HepG2 (cell line): ENCODE measurements around the gene SGCD. TPM values are rescaled to one million over a fixed set of nuclear protein-coding genes. Genes with fewer than 3 reads are reported as not detected.

Experiments used
- ATAC-seq: fragments of 200-7000 bp; cut with Tn5 transposase; 3 replicates; pipeline ENCODE4 v1.9.1; 2020; ENCODE audit warnings: mild to moderate bottlenecking, moderate library complexity
- BruUV-seq: library from RNA; stranded (reverse); fragments of 400-500 nt; replicated peaks from 2 replicates; lab custom pipeline; 2021; lab: Mats Ljungman, UMichigan
- CTCF ChIA-PET: fragments of 300-600 bp; formaldehyde crosslinking; extraction: SDS; loops from one replicate; lab custom pipeline; 2021; ENCODE audit warnings: low total read pairs, inconsistent platforms, low intra/inter-chr PET ratio; lab: Yijun Ruan, JAX
- POLR2A ChIA-PET: fragments of 350-600 bp; sonication (Branson Sonifier 250); formaldehyde crosslinking; loops from one replicate; lab custom pipeline; 2020; ENCODE audit warnings: antibody characterized with exemption, inconsistent platforms; lab: Yijun Ruan, JAX
- DNase-seq: peaks from one replicate; pipeline ENCODE4 v3.0.0-alpha.2; 2015; ENCODE audit warnings: low spot score
- FAIRE-seq: peaks from 3 replicates; lab custom pipeline; 2011; peaks lifted over from hg19 to GRCh38; lab: Jason Lieb, UNC
- H2AFZ ChIP-seq: one replicate; pipeline ENCODE4 v1.6.1; 2011; ENCODE audit warnings: low read length, inconsistent platforms
- H3K27ac ChIP-seq: fragments of 300-600 bp; 3 replicates; pipeline ENCODE4 v1.8.0; 2011; ENCODE audit warnings: mixed run types, mild to moderate bottlenecking, mixed read lengths, low read length, inconsistent platforms; ENCODE audit not compliant: insufficient read depth; ENCODE audit errors: extremely low read length
- H3K27me3 ChIP-seq, 2 experiments: fragments of 200-600 bp in 1 of 2; 2 replicates in 1 of 2; 3 replicates in 1 of 2; pipeline versions ENCODE4 v1.6.0 to v1.8.0; 2011; ENCODE audit warnings: low read length in 2 of 2, mild to moderate bottlenecking in 2 of 2, moderate library complexity in 2 of 2, inconsistent platforms in 1 of 2; ENCODE audit not compliant: insufficient read depth in 2 of 2, control insufficient read depth in 1 of 2
- H3K36me3 ChIP-seq, 2 experiments: fragments of 200-600 bp in 1 of 2; replicated peaks in 1 of 2; 2 replicates in 1 of 2; 3 replicates in 1 of 2; pipeline versions ENCODE4 v1.5.1 to v1.8.0; 2011; ENCODE audit warnings: low read length in 2 of 2, inconsistent platforms in 1 of 2; ENCODE audit not compliant: insufficient read depth in 2 of 2, control insufficient read depth in 1 of 2
- H3K4me1 ChIP-seq: 2 replicates; pipeline ENCODE4 v1.5.1; 2012; ENCODE audit warnings: low read length, inconsistent platforms; ENCODE audit not compliant: insufficient read depth
- H3K4me2 ChIP-seq: 2 replicates; pipeline ENCODE4 v1.6.0; 2011; ENCODE audit warnings: low read depth, low read length, inconsistent platforms
- H3K4me3 ChIP-seq, 3 experiments: fragments of 200-600 bp in 1 of 3; sonication (generic), shearing (Covaris generic) in 1 of 3; replicated peaks in 1 of 3; 2 replicates each; pipeline ENCODE4 v1.5.1; 2011 to 2016; ENCODE audit warnings: low read length in 3 of 3, inconsistent platforms in 2 of 3, low read depth in 2 of 3, mild to moderate bottlenecking in 2 of 3, control low read depth in 1 of 3, mixed read lengths in 1 of 3; ENCODE audit not compliant: insufficient read depth in 1 of 3
- H3K79me2 ChIP-seq: one replicate; pipeline ENCODE4 v1.6.1; 2011; ENCODE audit warnings: low read length, inconsistent platforms; ENCODE audit not compliant: insufficient read depth
- H3K9ac ChIP-seq: 2 replicates; pipeline ENCODE4 v1.6.0; 2011; ENCODE audit warnings: mild to moderate bottlenecking, low read depth, low read length, inconsistent platforms; ENCODE audit not compliant: insufficient read depth
- H3K9me3 ChIP-seq: 2 replicates; pipeline ENCODE4 v1.5.1; 2012; ENCODE audit warnings: mild to moderate bottlenecking, low read length
- H4K20me1 ChIP-seq: 2 replicates; pipeline ENCODE4 v1.6.0; 2011; ENCODE audit warnings: inconsistent platforms, mild to moderate bottlenecking, low read length, moderate library complexity; ENCODE audit not compliant: insufficient read depth
- WGBS: methylation state at CpG from one replicate; pipeline ENCODE4 v1.1.6; 2017; ENCODE audit warnings: low lambda C conversion rate; 5-methylcytosine and 5-hydroxymethylcytosine counted together
- in situ Hi-C: cut with HindIII; loops from 2 replicates; pipeline ENCODE4 v1.10.0; 2017; ENCODE audit warnings: low pct_unique_long_range_greater_than_20kb; ENCODE audit not compliant: extremely low pct_ligation_motif_present
- intact Hi-C: fragments of 100-400 bp; cut with micrococcal nuclease; formaldehyde crosslinking; loops from one replicate; pipeline ENCODE4 v1.10.0; 2022; ENCODE audit not compliant: unreplicated experiment
- polyA plus RNA-seq, 8 experiments: library from polyadenylated mRNA; depleted of rRNA in 3 of 8; stranded (reverse) in 7 of 8; unstranded in 1 of 8; fragments of >200 nt; fragmentation: Illumina TruSeq in 4 of 8; extraction: Trizol in 4 of 8; gene quantifications; 2 replicates each; pipeline versions ENCODE4 v1.2.1 to v1.2.3, GENCODE V29; 2011 to 2016; ENCODE audit warnings: low read depth in 4 of 8, missing spikeins in 1 of 8, mixed read lengths in 1 of 8; ENCODE audit not compliant: insufficient read depth in 1 of 8
- total RNA-seq, 5 experiments: library from RNA; depleted of rRNA; stranded (reverse); fragments of >200 nt; fragmentation: Illumina TruSeq; extraction: Trizol; gene quantifications; 2 replicates each; pipeline ENCODE4 v1.2.3, GENCODE V29; 2016; ENCODE audit warnings: low read depth in 1 of 5
- TF ChIP-seq, protein P1 (sequence below): sonication (generic); formaldehyde crosslinking; IDR thresholded peaks from 2 replicates; pipeline ENCODE4 v1.9.0; 2021; ENCODE audit warnings: missing genetic modification reagents, mild to moderate bottlenecking, borderline replicate concordance
- TF ChIP-seq, protein P2 (sequence below), 2 experiments: sonication (generic) in 1 of 2; formaldehyde crosslinking in 1 of 2; IDR thresholded peaks; 2 replicates each; pipeline versions ENCODE4 v1.6.1 to v1.9.0; 2014 to 2022; ENCODE audit warnings: antibody characterized with exemption in 1 of 2, borderline replicate concordance in 1 of 2, inconsistent platforms in 1 of 2, low read depth in 1 of 2, missing genetic modification reagents in 1 of 2

SGCD gene
- total and polyA plus RNA-seq, 2 of the 13 experiments (the other 11 are each of a cell fraction or from before 2014, with no cell fraction given) = not detected

DNA sequence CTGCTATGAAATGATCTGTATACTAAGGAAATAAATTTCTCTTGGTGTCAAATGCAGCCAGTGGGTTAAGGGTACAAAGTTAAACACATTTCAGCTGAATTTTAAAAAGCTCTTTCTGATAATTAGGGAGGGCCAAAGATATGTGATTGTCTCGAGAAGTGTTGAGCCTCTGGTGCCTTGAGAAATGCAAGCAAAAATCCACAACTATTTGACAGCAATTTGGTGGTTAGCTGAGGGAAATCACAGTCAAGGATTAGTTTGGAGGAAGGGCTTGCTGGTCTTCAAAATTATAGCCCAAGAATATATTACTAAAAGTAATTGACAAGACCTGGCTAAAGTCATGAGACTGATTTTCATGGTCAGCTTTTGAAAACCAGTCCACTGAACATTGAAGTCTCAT is 267.4 kb downstream of the SGCD start:
- TF ChIP-seq, protein P1, sequence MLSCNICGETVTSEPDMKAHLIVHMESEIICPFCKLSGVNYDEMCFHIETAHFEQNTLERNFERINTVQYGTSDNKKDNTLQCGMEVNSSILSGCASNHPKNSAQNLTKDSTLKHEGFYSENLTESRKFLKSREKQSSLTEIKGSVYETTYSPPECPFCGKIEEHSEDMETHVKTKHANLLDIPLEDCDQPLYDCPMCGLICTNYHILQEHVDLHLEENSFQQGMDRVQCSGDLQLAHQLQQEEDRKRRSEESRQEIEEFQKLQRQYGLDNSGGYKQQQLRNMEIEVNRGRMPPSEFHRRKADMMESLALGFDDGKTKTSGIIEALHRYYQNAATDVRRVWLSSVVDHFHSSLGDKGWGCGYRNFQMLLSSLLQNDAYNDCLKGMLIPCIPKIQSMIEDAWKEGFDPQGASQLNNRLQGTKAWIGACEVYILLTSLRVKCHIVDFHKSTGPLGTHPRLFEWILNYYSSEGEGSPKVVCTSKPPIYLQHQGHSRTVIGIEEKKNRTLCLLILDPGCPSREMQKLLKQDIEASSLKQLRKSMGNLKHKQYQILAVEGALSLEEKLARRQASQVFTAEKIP (CRISPR knock-in tag) = no peak
- TF ChIP-seq, protein P2, sequence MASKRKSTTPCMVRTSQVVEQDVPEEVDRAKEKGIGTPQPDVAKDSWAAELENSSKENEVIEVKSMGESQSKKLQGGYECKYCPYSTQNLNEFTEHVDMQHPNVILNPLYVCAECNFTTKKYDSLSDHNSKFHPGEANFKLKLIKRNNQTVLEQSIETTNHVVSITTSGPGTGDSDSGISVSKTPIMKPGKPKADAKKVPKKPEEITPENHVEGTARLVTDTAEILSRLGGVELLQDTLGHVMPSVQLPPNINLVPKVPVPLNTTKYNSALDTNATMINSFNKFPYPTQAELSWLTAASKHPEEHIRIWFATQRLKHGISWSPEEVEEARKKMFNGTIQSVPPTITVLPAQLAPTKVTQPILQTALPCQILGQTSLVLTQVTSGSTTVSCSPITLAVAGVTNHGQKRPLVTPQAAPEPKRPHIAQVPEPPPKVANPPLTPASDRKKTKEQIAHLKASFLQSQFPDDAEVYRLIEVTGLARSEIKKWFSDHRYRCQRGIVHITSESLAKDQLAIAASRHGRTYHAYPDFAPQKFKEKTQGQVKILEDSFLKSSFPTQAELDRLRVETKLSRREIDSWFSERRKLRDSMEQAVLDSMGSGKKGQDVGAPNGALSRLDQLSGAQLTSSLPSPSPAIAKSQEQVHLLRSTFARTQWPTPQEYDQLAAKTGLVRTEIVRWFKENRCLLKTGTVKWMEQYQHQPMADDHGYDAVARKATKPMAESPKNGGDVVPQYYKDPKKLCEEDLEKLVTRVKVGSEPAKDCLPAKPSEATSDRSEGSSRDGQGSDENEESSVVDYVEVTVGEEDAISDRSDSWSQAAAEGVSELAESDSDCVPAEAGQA (IDR thresholded peaks at IDR 0.05; ENCODE audit: low read depth) = no peak
- TF ChIP-seq, protein P2 (CRISPR knock-in tag; IDR thresholded peaks at IDR 0.05; ENCODE audit: borderline replicate concordance) = no peak
- FAIRE-seq (no peak), ATAC-seq (no peak), DNase-seq (no peak)
- Histone ChIP-seq H3K27ac (no peak overlapping the region), H3K4me2 (no peak overlapping the region), H3K9ac (no peak overlapping the region), H2AFZ (no peak overlapping the region), H3K36me3 (no peaks in the 10 kb centered on the region), H4K20me1 (no peaks in the 10 kb centered on the region), H3K9me3 (no peaks in the 10 kb centered on the region), H3K4me1 (no peaks in the 10 kb centered on the region), H3K27me3 (no peaks in the 10 kb centered on the region), H3K79me2 (no peaks in the 10 kb centered on the region), H3K4me3 (no peak overlapping the region)
- no TSS peak for BruUV-seq
- POLR2A ChIA-PET = no interaction called here
- in situ Hi-C loops = no loop called here
- intact Hi-C loops = no loop called here
- WGBS = 0% methylated on average over 1 of the region's 1 CpG
- CTCF ChIA-PET = no interaction called here
